Adrenal gland (tissue), 12 donors: ENCODE results near the gene ABO. TPM values are rescaled to one million over a fixed set of nuclear protein-coding genes. Genes with fewer than 3 reads are reported as not detected.
"Not testable (repeated sequence)": the region's sequence is repeated elsewhere in the genome, so short reads cannot be mapped to it uniquely, and the experiment has no call there.

Experiments used
- DNase-seq, 7 donors: peaks; one replicate each; pipeline ENCODE4 v3.0.0-alpha.2; 2019 to 2020
- H3K27ac ChIP-seq, 5 donors: fragments of 200-600 bp; sonication (generic) in 4 of 5; 1 replicate in 3 of 5; 2 replicates in 2 of 5; pipeline versions ENCODE4 v1.5.1 to v1.8.0; 2016 to 2020; ENCODE audit warnings: mild to moderate bottlenecking in 1 of 5
- H3K27me3 ChIP-seq: fragments of 200-600 bp; 2 replicates; pipeline ENCODE4 v1.8.0; 2021
- H3K36me3 ChIP-seq, 2 donors: fragments of 200-600 bp; replicated peaks in 1 of 2; 1 replicate in 1 of 2; 2 replicates in 1 of 2; pipeline versions ENCODE4 v1.5.1 to v1.8.0; 2018 to 2022
- H3K4me1 ChIP-seq, 2 donors: fragments of 200-600 bp; replicated peaks in 1 of 2; 1 replicate in 1 of 2; 2 replicates in 1 of 2; pipeline versions ENCODE4 v1.5.1 to v1.8.0; 2018 to 2021
- H3K4me3 ChIP-seq, 4 donors: fragments of 200-600 bp; sonication (generic) in 3 of 4; one replicate each; pipeline ENCODE4 v1.5.1; 2016 to 2018
- H3K9me3 ChIP-seq, 3 donors: fragments of 200-600 bp; sonication (generic) in 1 of 3; replicated peaks in 1 of 3; 1 replicate in 2 of 3; 2 replicates in 1 of 3; pipeline versions ENCODE4 v1.5.1 to v1.8.0; 2016 to 2021
- POLR2A ChIP-seq, 2 donors: fragments of 450-650 bp; IDR thresholded peaks; one replicate each; pipeline ENCODE4 v1.6.1; 2017; ENCODE audit warnings: antibody characterized with exemption in 2 of 2, mild to moderate bottlenecking in 2 of 2, moderate library complexity in 1 of 2
- WGBS, 4 donors: extraction: QIAGEN DNeasy Blood & Tissue Kit in 2 of 4; methylation state at CpG; one replicate each; pipeline versions ENCODE4 v1.1.5 to v1.1.7; 2013 to 2017; 5-methylcytosine and 5-hydroxymethylcytosine counted together
- intact Hi-C, 2 donors: fragments of 100-400 bp; cut with DNase I; formaldehyde crosslinking; loops; one replicate each; pipeline versions ENCODE4 v1.14.1 to v1.15.0; 2022 to 2023
- polyA plus RNA-seq, 3 donors: library from polyadenylated mRNA; stranded (reverse); fragments of 200-250 nt in 2 of 3; fragments of 350-450 nt in 1 of 3; fragmentation: Illumina TruSeq in 1 of 3; extraction: RNeasy Lipid Tissue Mini Kit (QIAGEN cat#74804) in 1 of 3; gene quantifications; one replicate each; pipeline ENCODE4 v1.2.3, GENCODE V29; 2013 to 2014
- small RNA-seq, 2 donors: library from RNA; depleted of rRNA; stranded (forward); fragments of <200 nt; gene quantifications; one replicate each; pipeline ENCODE3, GENCODE V24; 2016
- total RNA-seq, 9 donors: library from RNA; depleted of rRNA in 4 of 9; stranded (reverse); fragments of >200 nt in 4 of 9; fragments of 120-200 nt in 1 of 9; fragmentation: NEBNext Ultra II Directional in 1 of 9; extraction: Animal tissue kit (Norgen Biotek cat#: 25700) in 1 of 9; gene quantifications; one replicate each; pipeline versions ENCODE4 v1.1.0 to v1.2.4, GENCODE V29; 2013 to 2023
- TF ChIP-seq, protein P1 (sequence below), 6 experiments: fragments of 450-650 bp in 4 of 6; fragments of 200-600 bp in 2 of 6; sonication (generic) in 1 of 6; IDR thresholded peaks; 1 replicate in 5 of 6; 2 replicates in 1 of 6; pipeline versions ENCODE4 v1.5.1 to v1.8.0; 2016 to 2021; ENCODE audit warnings: antibody characterized with exemption in 6 of 6, mild to moderate bottlenecking in 2 of 6, moderate library complexity in 1 of 6
- donor health status: healthy with polysubstance abuse.
- donor health status: Bipolar disorder and iron deficiency.
- donor health status: DM: yes; HTN: yes; CAD: no.
- donor health status: DM: no; HTN: no; CAD: no.
- donor health status: DM: no; HTN: no; CAD: no.
- donor health status: DM: yes; HTN: yes; CAD: no.

ABO gene
- total and polyA plus RNA-seq, 12 donors, result 2.9 to 43.1 (median 18.6) TPM

DNA sequence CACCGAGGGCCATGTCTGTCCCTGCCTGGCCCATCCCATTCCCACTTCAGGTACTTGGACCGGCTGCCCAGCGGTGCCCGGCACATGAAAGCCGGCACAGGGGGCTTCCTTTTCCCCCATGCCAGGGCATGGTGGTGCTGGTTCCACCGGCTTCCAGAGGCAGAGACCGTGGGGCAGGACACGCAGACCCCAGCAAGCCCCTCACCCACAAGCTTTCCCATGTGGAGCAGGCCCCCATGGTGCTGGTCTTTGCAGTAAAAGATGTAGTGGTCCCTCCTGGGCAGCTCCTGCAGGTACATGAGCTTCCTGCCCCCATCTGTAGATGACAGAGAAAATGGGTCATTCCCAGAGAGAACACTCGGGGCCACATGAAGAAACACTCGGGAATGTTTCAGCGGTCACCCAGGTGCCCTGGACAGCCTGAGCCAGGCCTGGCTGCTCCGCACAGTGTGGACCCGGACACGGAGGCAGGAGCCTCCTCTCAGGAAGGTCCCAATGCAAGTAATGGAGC is 67.9 kb downstream of the ABO start:
- intact Hi-C loops, result no loop called here
- Histone ChIP-seq H3K4me3 (no peak overlapping the region), H3K27ac (no peak overlapping the region), H3K4me1 (no peaks in the 10 kb centered on the region), H3K27me3 (no peaks in the 10 kb centered on the region), H3K36me3 (no peaks in the 10 kb centered on the region), H3K9me3 (no peaks in the 10 kb centered on the region)
- TF ChIP-seq, protein P1, sequence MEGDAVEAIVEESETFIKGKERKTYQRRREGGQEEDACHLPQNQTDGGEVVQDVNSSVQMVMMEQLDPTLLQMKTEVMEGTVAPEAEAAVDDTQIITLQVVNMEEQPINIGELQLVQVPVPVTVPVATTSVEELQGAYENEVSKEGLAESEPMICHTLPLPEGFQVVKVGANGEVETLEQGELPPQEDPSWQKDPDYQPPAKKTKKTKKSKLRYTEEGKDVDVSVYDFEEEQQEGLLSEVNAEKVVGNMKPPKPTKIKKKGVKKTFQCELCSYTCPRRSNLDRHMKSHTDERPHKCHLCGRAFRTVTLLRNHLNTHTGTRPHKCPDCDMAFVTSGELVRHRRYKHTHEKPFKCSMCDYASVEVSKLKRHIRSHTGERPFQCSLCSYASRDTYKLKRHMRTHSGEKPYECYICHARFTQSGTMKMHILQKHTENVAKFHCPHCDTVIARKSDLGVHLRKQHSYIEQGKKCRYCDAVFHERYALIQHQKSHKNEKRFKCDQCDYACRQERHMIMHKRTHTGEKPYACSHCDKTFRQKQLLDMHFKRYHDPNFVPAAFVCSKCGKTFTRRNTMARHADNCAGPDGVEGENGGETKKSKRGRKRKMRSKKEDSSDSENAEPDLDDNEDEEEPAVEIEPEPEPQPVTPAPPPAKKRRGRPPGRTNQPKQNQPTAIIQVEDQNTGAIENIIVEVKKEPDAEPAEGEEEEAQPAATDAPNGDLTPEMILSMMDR (IDR thresholded peaks at IDR 0.05), result no peak
- TF ChIP-seq POLR2A (IDR thresholded peaks at IDR 0.05), result no peak
- DNase-seq, result peak in 1 of 7 donors; percentile 11
- WGBS, 4 donors, result 67 to 88% (median 81%) methylated on average over 4 to 14 of the region's 14 CpGs

DNA sequence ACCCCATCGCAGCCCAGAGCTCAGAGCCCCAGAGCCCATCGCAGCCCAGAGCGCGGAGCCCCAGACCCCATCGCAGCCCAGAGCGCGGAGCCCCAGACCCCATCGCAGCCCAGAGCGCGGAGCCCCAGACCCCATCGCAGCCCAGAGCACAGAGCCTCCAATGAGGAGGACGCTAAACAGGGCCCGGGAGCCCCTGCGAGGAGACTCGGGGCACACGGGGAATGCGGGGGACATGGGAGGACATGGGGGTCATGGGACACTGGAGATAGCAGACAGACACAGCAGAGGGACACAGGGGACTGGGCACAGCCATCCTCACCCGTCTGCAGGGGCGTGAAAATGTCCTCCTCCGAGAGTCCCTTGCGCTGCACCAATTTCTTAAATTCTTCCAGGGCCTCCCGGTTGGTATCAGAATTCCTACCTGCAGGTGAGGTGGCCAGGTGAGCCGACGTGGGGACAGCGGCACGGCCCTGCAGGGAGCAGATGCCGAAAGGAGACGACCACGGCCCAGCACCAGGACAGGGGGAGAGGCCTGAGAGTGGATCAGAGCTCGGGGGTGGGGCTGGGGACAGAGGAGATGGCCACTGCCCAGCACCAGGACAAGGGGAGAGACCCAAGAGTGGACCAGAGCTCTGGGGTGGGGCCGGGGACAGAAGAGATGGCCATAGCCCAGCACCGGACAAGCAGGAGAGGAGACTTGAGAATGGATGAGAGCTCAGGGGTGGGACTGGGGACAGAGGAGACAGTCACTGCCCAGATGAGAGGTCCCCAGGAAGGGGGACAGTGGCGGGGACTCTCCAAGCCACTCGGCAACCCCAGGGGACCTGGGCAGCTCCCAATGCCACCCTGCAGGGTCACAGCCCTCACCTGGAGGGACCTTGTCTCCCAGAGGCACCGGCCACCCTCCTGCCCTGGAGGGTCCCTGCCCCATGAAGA is 68.7 kb downstream of the ABO start:
- 78 to 82% (median 80%) methylated on average over 25 to 35 of the region's 35 CpGs for WGBS, 4 donors
- intact Hi-C loops, result no loop called here
- no peaks in the 10 kb centered on the region for H3K36me3 ChIP-seq

DNA sequence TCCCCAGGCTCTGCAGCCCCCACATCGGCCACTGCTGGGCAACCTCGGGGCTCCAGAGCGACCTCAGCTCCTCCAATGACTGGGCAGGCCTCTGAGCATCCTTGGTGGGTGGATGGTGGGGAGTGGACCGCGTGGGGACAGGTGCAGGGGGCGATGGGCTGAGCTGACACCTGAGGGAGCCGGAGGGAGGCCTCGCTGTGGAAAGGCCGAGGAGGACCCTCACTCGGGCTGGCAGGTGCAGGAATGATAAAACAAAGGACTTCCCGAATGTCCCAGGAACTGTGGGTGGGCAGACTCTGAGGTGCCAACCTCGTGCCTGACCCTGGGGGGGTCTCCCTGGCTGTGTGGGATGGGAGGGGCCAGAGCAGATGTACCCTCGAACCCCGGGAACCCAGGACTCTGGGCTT is 69.5 kb downstream of the ABO start:
- H3K9me3 ChIP-seq, H3K4me3 ChIP-seq, H3K27ac ChIP-seq, H3K27me3 ChIP-seq, intact Hi-C loops, H3K36me3 ChIP-seq, H3K4me1 ChIP-seq: not testable (repeated sequence)
- peak in 2 of 7 donors; percentile 6 to 14 for DNase-seq
- WGBS, 4 donors, result 69 to 89% (median 80%) methylated on average over 5 to 14 of the region's 14 CpGs

More for the DNA sequence above, 68.7 kb downstream of the ABO start:
- H3K9me3 ChIP-seq, result no peaks in the 10 kb centered on the region
- H3K4me3 ChIP-seq, result no peak overlapping the region
- H3K27me3 ChIP-seq, result no peaks in the 10 kb centered on the region
- TF ChIP-seq, protein P1 (IDR thresholded peaks at IDR 0.05), result no peak
- no peak for TF ChIP-seq POLR2A (IDR thresholded peaks at IDR 0.05)
- DNase-seq, result peak in 2 of 7 donors; percentile 6 to 29
- H3K27ac ChIP-seq, result no peak overlapping the region
- no peaks in the 10 kb centered on the region for H3K4me1 ChIP-seq

Small RNA genes within 50 kb of the gene (small RNA-seq; reads per million reads assigned to genes)
- 0 reads per million in 2 donors for gene RF00019

Other genes with a start within 250 kb of the ABO start
- gene GTF3C5, start 244.2 kb downstream of the ABO start, total RNA-seq, result 100 to 1,000 TPM in 1 of 9 donors, 10 to 100 TPM in 8; 43.9 to 111 (median 57.5) TPM
- 100 to 1,000 TPM in 1 of 3 donors, 10 to 100 TPM in 2; 51.2 to 139 (median 99.5) TPM for gene GTF3C5, start 244.2 kb downstream of the ABO start, polyA plus RNA-seq
- 1 to 10 TPM in 6 of 9 donors, under 1 TPM in 2, not detected in 1; 0.28 to 6.1 (median 1.9) TPM for gene CEL, start 213.2 kb downstream of the ABO start, total RNA-seq
- gene CEL, start 213.2 kb downstream of the ABO start, polyA plus RNA-seq, result 1 to 10 TPM in 2 of 3 donors, under 1 TPM in 1; 0.27 to 2.7 (median 2.4) TPM
- 100 to 1,000 TPM in 1 of 9 donors, 10 to 100 TPM in 8; 35.0 to 104 (median 56.2) TPM for gene RALGDS, start 154.0 kb downstream of the ABO start, total RNA-seq
- gene RALGDS, start 154.0 kb downstream of the ABO start, polyA plus RNA-seq, result 100 to 1,000 TPM in 1 of 3 donors, 10 to 100 TPM in 2; 21.3 to 170 (median 97.8) TPM
- 10 to 100 TPM in 8 of 9 donors, 1 to 10 TPM in 1; 3.5 to 67.5 (median 39.4) TPM for gene GBGT1, start 111.3 kb downstream of the ABO start, total RNA-seq
- gene GBGT1, start 111.3 kb downstream of the ABO start, polyA plus RNA-seq, result 10 to 100 TPM in 2 of 3 donors, 1 to 10 TPM in 1; 6.7 to 29.0 (median 18.9) TPM
- under 1 TPM in 2 of 9 donors, not detected in 7; 0.11 to 0.32 TPM for gene OBP2B, start 66.0 kb downstream of the ABO start, total RNA-seq
- gene OBP2B, start 66.0 kb downstream of the ABO start, polyA plus RNA-seq, result not detected
- 10 to 100 TPM in 8 of 9 donors, 1 to 10 TPM in 1; 6.2 to 42.2 (median 23.0) TPM for gene SURF6, start 61.0 kb upstream of the ABO start, total RNA-seq
- gene SURF6, start 61.0 kb upstream of the ABO start, polyA plus RNA-seq, result 10 to 100 TPM; 18.7 to 36.4 (median 23.4) TPM
- 10 to 100 TPM; 13.2 to 38.0 (median 33.8) TPM for gene MED22, start 72.9 kb upstream of the ABO start, total RNA-seq
- gene MED22, start 72.9 kb upstream of the ABO start, polyA plus RNA-seq, result 10 to 100 TPM; 11.4 to 21.3 (median 17.8) TPM
- 1,000 to 10,000 TPM; 1,947 to 3,128 (median 2,349) TPM for gene RPL7A, start 73.0 kb upstream of the ABO start, total RNA-seq
- 1,000 to 10,000 TPM; 1,875 to 3,598 (median 2,830) TPM for gene RPL7A, start 73.0 kb upstream of the ABO start, polyA plus RNA-seq
- 100 to 1,000 TPM in 1 of 9 donors, 10 to 100 TPM in 8; 50.9 to 111 (median 71.5) TPM for gene SURF1, start 81.3 kb upstream of the ABO start, total RNA-seq
- 10 to 100 TPM; 55.7 to 96.3 (median 79.9) TPM for gene SURF1, start 81.3 kb upstream of the ABO start, polyA plus RNA-seq
- gene SURF2, start 81.3 kb upstream of the ABO start, total RNA-seq, result 10 to 100 TPM; 13.4 to 29.2 (median 20.8) TPM
- gene SURF2, start 81.3 kb upstream of the ABO start, polyA plus RNA-seq, result 10 to 100 TPM; 19.9 to 53.0 (median 41.4) TPM
- 100 to 1,000 TPM; 157 to 340 (median 183) TPM for gene SURF4, start 100.9 kb upstream of the ABO start, total RNA-seq
- 100 to 1,000 TPM in 1 of 3 donors, 10 to 100 TPM in 2; 43.4 to 285 (median 53.4) TPM for gene SURF4, start 100.9 kb upstream of the ABO start, polyA plus RNA-seq
- 1 to 10 TPM in 6 of 9 donors, under 1 TPM in 1, not detected in 2; 0.71 to 6.0 (median 1.8) TPM for gene STKLD1, start 101.2 kb upstream of the ABO start, total RNA-seq
- 1 to 10 TPM; 2.4 to 5.2 (median 4.8) TPM for gene STKLD1, start 101.2 kb upstream of the ABO start, polyA plus RNA-seq
- gene REXO4, start 142.8 kb upstream of the ABO start, total RNA-seq, result 10 to 100 TPM; 18.9 to 27.6 (median 23.0) TPM
- gene REXO4, start 142.8 kb upstream of the ABO start, polyA plus RNA-seq, result 10 to 100 TPM; 19.4 to 24.2 (median 20.5) TPM
- gene ADAMTS13, start 147.2 kb upstream of the ABO start, total RNA-seq, result 1 to 10 TPM in 6 of 9 donors, under 1 TPM in 3; 0.30 to 8.7 (median 1.8) TPM
- gene ADAMTS13, start 147.2 kb upstream of the ABO start, polyA plus RNA-seq, result 10 to 100 TPM in 2 of 3 donors, under 1 TPM in 1; 0.15 to 19.9 (median 13.4) TPM
- gene CACFD1, start 184.8 kb upstream of the ABO start, total RNA-seq, result 10 to 100 TPM; 11.4 to 29.5 (median 21.5) TPM
- gene CACFD1, start 184.8 kb upstream of the ABO start, polyA plus RNA-seq, result 10 to 100 TPM in 1 of 3 donors, 1 to 10 TPM in 2; 6.5 to 11.1 (median 8.8) TPM
- 10 to 100 TPM in 3 of 9 donors, 1 to 10 TPM in 6; 1.4 to 79.1 (median 8.0) TPM for gene SLC2A6, start 203.9 kb upstream of the ABO start, total RNA-seq
- gene SLC2A6, start 203.9 kb upstream of the ABO start, polyA plus RNA-seq, result 1 to 10 TPM; 3.3 to 6.7 (median 5.0) TPM
- not detected for gene MYMK, start 249.8 kb upstream of the ABO start, total RNA-seq
- gene MYMK, start 249.8 kb upstream of the ABO start, polyA plus RNA-seq, result not detected